ENCODE measurements around the gene ADISSP. TPM values are rescaled to one million over a fixed set of nuclear protein-coding genes. Genes with fewer than 3 reads are reported as not detected.

The ADISSP gene
- total and polyA plus RNA-seq, 2 of the 8 experiments (the other 6 are each of a cell fraction or from before 2014, with no cell fraction given) = 111 to 141 TPM

- no peak overlapping the region for H4K5ac ChIP-seq (ENCODE audit: insufficient read length, low read depth, low read length)
- no peak overlapping the region for H3K56ac ChIP-seq (replicated peaks; ENCODE audit: insufficient read length, low read depth, low read length)
- no peaks in the 10 kb centered on the region for H3K36me3 ChIP-seq (ENCODE audit: control insufficient read depth in 2 of 4, insufficient read depth in 4 of 4, low read length in 3 of 4)
- H2BK5ac ChIP-seq (ENCODE audit: low read depth, low read length) = no peak overlapping the region
- no peak overlapping the region for H3K4me3 ChIP-seq (ENCODE audit: extremely low read depth in 1 of 4, insufficient read depth in 2 of 4, low read depth in 3 of 4, low read length in 4 of 4)
- TF ChIP-seq ASH2L (IDR thresholded peaks at IDR 0.05; ENCODE audit: low read length) (no peak), SUZ12 (IDR thresholded peaks at IDR 0.05; ENCODE audit: low read length) (no peak), KDM4A (IDR thresholded peaks at IDR 0.05; ENCODE audit: low read depth, low read length, severe bottlenecking) (no peak), RFX5 (IDR thresholded peaks at IDR 0.05; ENCODE audit: borderline replicate concordance, low read depth, low read length) (no peak)
- H4K91ac ChIP-seq (replicated peaks; ENCODE audit: insufficient read length, low read length) = no peak overlapping the region
- no peaks in the 10 kb centered on the region for H3K23me2 ChIP-seq (ENCODE audit: low read depth, low read length)
- no peaks in the 10 kb centered on the region for H3K27me3 ChIP-seq (replicated peaks in 1 of 4; ENCODE audit: control insufficient read depth in 3 of 4, extremely low read depth in 1 of 4, insufficient read depth in 3 of 4, low read length in 3 of 4)
- H2AFZ ChIP-seq (ENCODE audit: low read length) = no peak overlapping the region
- H2AK5ac ChIP-seq (ENCODE audit: low read depth, low read length) = no peak overlapping the region
- no peak overlapping the region for H2BK12ac ChIP-seq (ENCODE audit: low read depth, low read length)
- FAIRE-seq (no peak), DNase-seq (ENCODE audit: low read depth in 1 of 2, low spot score in 2 of 2) (no peak)
- no peak overlapping the region for H3K27ac ChIP-seq (ENCODE audit: low read depth, low read length)
- H3K18ac ChIP-seq (ENCODE audit: extremely low read depth, low read length) = no peak overlapping the region
- no peak overlapping the region for H3K4ac ChIP-seq (replicated peaks; ENCODE audit: insufficient read length, low read depth, low read length)
- no peaks in the 10 kb centered on the region for H3K79me1 ChIP-seq (ENCODE audit: low read depth, low read length)
- no peak overlapping the region for H3K14ac ChIP-seq (ENCODE audit: insufficient read length)
- no peaks in the 10 kb centered on the region for H3K9me3 ChIP-seq (ENCODE audit: insufficient read depth in 2 of 2, low read depth in 1 of 2, low read length in 1 of 2)
- no peaks in the 10 kb centered on the region for H4K20me1 ChIP-seq (replicated peaks in 1 of 2; ENCODE audit: control insufficient read depth in 1 of 2, insufficient read depth in 2 of 2, low read length in 2 of 2)
- H2BK20ac ChIP-seq (ENCODE audit: low read length) = no peak overlapping the region
- H3K4me1 ChIP-seq (replicated peaks in 1 of 4; ENCODE audit: control insufficient read depth in 3 of 4, insufficient read depth in 4 of 4, low read length in 3 of 4) = peaks cover 4 to 14% (median 7%) of the 10 kb centered on the region in 4 experiments; a peak in 6 of 7 replicates
- no peak overlapping the region for H2BK120ac ChIP-seq (replicated peaks; ENCODE audit: low read depth, low read length)
- H3K4me2 ChIP-seq (ENCODE audit: insufficient read depth in 1 of 2, low read depth in 2 of 2, low read length in 2 of 2) = no peak overlapping the region
- H3K23ac ChIP-seq (ENCODE audit: insufficient read length) = no peak overlapping the region
- H2BK15ac ChIP-seq (ENCODE audit: low read length) = no peak overlapping the region
- POLR2A ChIA-PET (ENCODE audit: partially characterized antibody) = interaction anchor here (2.2 kb wide), 1 partner anchor 12 kb away, joined by 6 read pairs; no protein-coding TSS in a partner anchor
- 96% methylated on average over 9 of the region's 9 CpGs; no CpG with 5 or more reads in 1 of the 2 experiments for WGBS, 2 experiments (ENCODE audit: extremely low coverage in 1 of 2, insufficient coverage in 1 of 2, insufficient read length in 1 of 2, insufficient replicate concordance in 2 of 2, low coverage in 1 of 2, low lambda C conversion rate in 2 of 2, missing lambda C conversion rate in 1 of 2)
- no peaks in the 10 kb centered on the region for H3K79me2 ChIP-seq (ENCODE audit: control insufficient read depth in 1 of 2, insufficient read depth in 2 of 2, low read length in 2 of 2)
- no peak overlapping the region for H4K8ac ChIP-seq (ENCODE audit: extremely low read depth, insufficient read depth, low read length)
- no peak overlapping the region for H3K9ac ChIP-seq (replicated peaks in 1 of 4; ENCODE audit: extremely low read depth in 1 of 4, low read depth in 3 of 4, low read length in 3 of 4)
- CTCF ChIA-PET (ENCODE audit: partially characterized antibody) = interaction anchor here (0.6 to 10.6 kb wide), 9 partner anchors 13 to 338 kb away, joined by 3 to 128 read pairs (median 4); partner anchors contain the start of genes ADISSP, CENPB and SPEF1
Measured at GRCh38 chr20:3812259-3812681, 44.7 kb upstream of the ADISSP start.
